Naive thymus-derived CD4-positive, alpha-beta T cell (primary cell): ENCODE measurements around the gene SH3TC1. TPM values are rescaled to one million over a fixed set of nuclear protein-coding genes. Genes with fewer than 3 reads are reported as not detected.

ENCODE experiments used
- ATAC-seq: fragments of 150-1000 bp; cut with Tn5 transposase; 2 replicates; pipeline ENCODE4 v1.10.0; 2021; ENCODE audit warnings: mild to moderate bottlenecking, moderate library complexity
- CTCF ChIA-PET: fragments of 350-600 bp; sonication (Branson Sonifier 250); formaldehyde crosslinking; loops from one replicate; lab custom pipeline; 2021; ENCODE audit warnings: antibody characterized with exemption; lab: Charles Lee
- POLR2A ChIA-PET: fragments of 350-600 bp; sonication (Branson Sonifier 250); formaldehyde crosslinking; loops from one replicate; lab custom pipeline; 2021; ENCODE audit warnings: antibody characterized with exemption, inconsistent platforms; lab: Charles Lee
- DNase-seq, 9 donors: peaks; one replicate each; pipeline versions ENCODE4 v3.0.0 to v3.0.0-alpha.2; 2020 to 2022; ENCODE audit warnings: mixed read lengths in 1 of 9
- H3K27ac ChIP-seq: one replicate; pipeline ENCODE4 v1.7.0; 2013; ENCODE audit warnings: mild to moderate bottlenecking, low read depth, low read length, moderate library complexity
- H3K27me3 ChIP-seq, 2 donors: one replicate each; pipeline ENCODE4 v1.7.0; 2013; ENCODE audit warnings: low read length in 2 of 2, mild to moderate bottlenecking in 2 of 2, moderate library complexity in 2 of 2; ENCODE audit not compliant: control insufficient read depth in 2 of 2, insufficient read depth in 2 of 2
- H3K36me3 ChIP-seq, 3 experiments: 1 replicate in 2 of 3; 2 replicates in 1 of 3; pipeline ENCODE4 v1.7.0; 2013; ENCODE audit warnings: low read length in 3 of 3, mild to moderate bottlenecking in 3 of 3, moderate library complexity in 1 of 3; ENCODE audit not compliant: insufficient read depth in 3 of 3, control insufficient read depth in 2 of 3
- H3K4me1 ChIP-seq, 2 donors: one replicate each; pipeline ENCODE4 v1.7.0; 2013; ENCODE audit warnings: low read length in 2 of 2, mild to moderate bottlenecking in 2 of 2, moderate library complexity in 1 of 2; ENCODE audit not compliant: control insufficient read depth in 2 of 2, insufficient read depth in 2 of 2
- H3K4me3 ChIP-seq: 2 replicates; pipeline ENCODE4 v1.7.0; 2013; ENCODE audit warnings: mild to moderate bottlenecking, low read length
- H3K9me3 ChIP-seq, 3 experiments: 1 replicate in 2 of 3; 2 replicates in 1 of 3; pipeline ENCODE4 v1.7.0; 2013; ENCODE audit warnings: low read length in 3 of 3; ENCODE audit not compliant: control insufficient read depth in 2 of 3
- H3K27ac Mint-ChIP-seq, 9 donors: one replicate each; pipeline ENCODE4 v1.8.0; 2020 to 2022; ENCODE audit warnings: mixed read lengths in 9 of 9, mild to moderate bottlenecking in 8 of 9, moderate library complexity in 5 of 9, inconsistent platforms in 2 of 9
- H3K27me3 Mint-ChIP-seq, 5 donors: one replicate each; pipeline ENCODE4 v1.8.0; 2021 to 2022; ENCODE audit warnings: mixed read lengths in 5 of 5, mild to moderate bottlenecking in 1 of 5
- H3K36me3 Mint-ChIP-seq, 5 donors: one replicate each; pipeline ENCODE4 v1.8.0; 2020 to 2022; ENCODE audit warnings: mixed read lengths in 5 of 5, mild to moderate bottlenecking in 3 of 5, inconsistent platforms in 1 of 5
- H3K4me1 Mint-ChIP-seq, 7 donors: one replicate each; pipeline ENCODE4 v1.8.0; 2020 to 2022; ENCODE audit warnings: mixed read lengths in 7 of 7, mild to moderate bottlenecking in 3 of 7, inconsistent platforms in 1 of 7
- H3K4me3 Mint-ChIP-seq, 10 donors: one replicate each; pipeline ENCODE4 v1.8.0; 2020 to 2022; ENCODE audit warnings: mild to moderate bottlenecking in 10 of 10, mixed read lengths in 10 of 10, moderate library complexity in 6 of 10, inconsistent platforms in 2 of 10
- H3K9me3 Mint-ChIP-seq, 11 donors: one replicate each; pipeline ENCODE4 v1.8.0; 2020 to 2022; ENCODE audit warnings: mixed read lengths in 11 of 11, mild to moderate bottlenecking in 4 of 11, inconsistent platforms in 1 of 11, moderate library complexity in 1 of 11
- intact Hi-C, 2 donors: fragments of 100-400 bp; cut with micrococcal nuclease; formaldehyde crosslinking; loops; one replicate each; pipeline ENCODE4 v1.15.1; 2023
- polyA plus RNA-seq, 2 donors: library from polyadenylated mRNA; unstranded; fragments of 300-500 nt; fragmentation: Illumina TruSeq; gene quantifications; one replicate each; pipeline ENCODE4 v1.2.3, GENCODE V29; 2021
- total RNA-seq, 6 experiments: library from RNA in 5 of 6; stranded (reverse) in 5 of 6; gene quantifications; 1 replicate in 5 of 6; 2 replicates in 1 of 6; pipeline ENCODE4 v1.2.3 and lab custom pipeline; 2021 to 2026

The SH3TC1 gene
- total and polyA plus RNA-seq, 7 experiments from 2014 or later = 6.5 to 120 (median 34.9) TPM

DNA sequence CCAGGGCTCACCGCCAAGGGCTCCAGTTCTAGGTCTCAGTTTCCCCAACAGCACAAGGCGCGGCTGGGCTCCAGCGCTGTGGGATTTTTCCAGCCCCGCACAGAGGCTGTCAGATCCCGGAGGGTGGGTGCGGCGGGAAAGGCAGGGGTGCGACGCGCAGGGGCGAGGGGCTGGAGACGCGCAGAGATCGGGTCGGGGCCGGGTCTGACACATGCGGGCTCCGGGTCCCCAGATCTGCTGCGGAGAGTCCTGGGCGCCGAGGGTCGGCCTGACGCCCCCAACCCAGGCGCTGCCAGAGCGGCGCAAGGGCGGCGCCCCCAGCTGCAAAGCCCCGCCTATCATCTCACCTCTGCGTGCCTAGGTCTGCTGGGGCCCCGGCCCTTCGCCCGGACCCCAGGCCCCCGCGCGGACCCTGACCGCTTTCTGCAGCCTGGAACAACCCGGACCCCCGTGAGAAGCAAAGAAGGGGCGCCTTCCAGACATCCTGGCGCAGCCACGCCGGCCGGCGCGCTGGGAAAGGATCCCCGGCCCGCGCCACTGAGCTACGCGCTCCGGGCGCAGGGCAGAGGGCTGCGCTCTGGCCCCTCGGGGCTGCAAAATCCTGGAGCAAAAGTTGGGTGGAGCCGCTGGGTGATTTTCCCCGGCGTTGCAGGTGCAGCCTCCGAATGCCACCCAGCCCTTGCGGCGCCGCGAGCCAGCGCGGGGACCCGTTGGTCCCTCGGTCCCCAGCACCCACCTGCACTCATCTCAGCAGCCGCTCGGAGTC, 41.0 kb upstream of the SH3TC1 start:
- ChIA-PET CTCF (interaction anchor here (0.5 to 1.0 kb wide), 2 partner anchors 18 to 1000 kb away, joined by 3 to 5 read pairs; no protein-coding TSS in a partner anchor), POLR2A (interaction anchor here (1.6 to 2.3 kb wide), 3 partner anchors 10 to 282 kb away, joined by 5 to 11 read pairs (median 5); partner anchors contain the start of genes ACOX3, SH3TC1 and TRMT44)
- Mint-ChIP-seq H3K4me1 (peaks cover 7 to 25% (median 18%) of the 10 kb centered on the region in 7 donors), H3K9me3 (no peaks in the 10 kb centered on the region), H3K36me3 (no peaks in the 10 kb centered on the region), H3K27me3 (peaks cover 0 to 31% (median 4%) of the 10 kb centered on the region in 5 donors), H3K27ac (no peak overlapping the region), H3K4me3 (peak overlapping the region; percentile 58 to 100 (median 87))
- intact Hi-C loops = loop anchor here (1.0 to 5.0 kb wide), 14 partner anchors 41 to 1534 kb away; partner anchors contain the start of genes ACOX3 (in 2 of the 2), AFAP1 (in 2 of the 2), KIAA0232 (in 2 of the 2) and TRMT44 (in 2 of the 2)
- H3K27me3 ChIP-seq = no peaks in the 10 kb centered on the region
- H3K4me3 ChIP-seq = peak overlapping the region; percentile 69
- DNase-seq (no peak), ATAC-seq (no peak)
- H3K9me3 ChIP-seq = no peaks in the 10 kb centered on the region
- peaks cover 0 to 4% (median 0%) of the 10 kb centered on the region in 3 experiments for H3K36me3 ChIP-seq
- peaks cover 10 to 13% of the 10 kb centered on the region in 2 donors for H3K4me1 ChIP-seq
- H3K27ac ChIP-seq = peak overlapping the region; percentile 59

DNA sequence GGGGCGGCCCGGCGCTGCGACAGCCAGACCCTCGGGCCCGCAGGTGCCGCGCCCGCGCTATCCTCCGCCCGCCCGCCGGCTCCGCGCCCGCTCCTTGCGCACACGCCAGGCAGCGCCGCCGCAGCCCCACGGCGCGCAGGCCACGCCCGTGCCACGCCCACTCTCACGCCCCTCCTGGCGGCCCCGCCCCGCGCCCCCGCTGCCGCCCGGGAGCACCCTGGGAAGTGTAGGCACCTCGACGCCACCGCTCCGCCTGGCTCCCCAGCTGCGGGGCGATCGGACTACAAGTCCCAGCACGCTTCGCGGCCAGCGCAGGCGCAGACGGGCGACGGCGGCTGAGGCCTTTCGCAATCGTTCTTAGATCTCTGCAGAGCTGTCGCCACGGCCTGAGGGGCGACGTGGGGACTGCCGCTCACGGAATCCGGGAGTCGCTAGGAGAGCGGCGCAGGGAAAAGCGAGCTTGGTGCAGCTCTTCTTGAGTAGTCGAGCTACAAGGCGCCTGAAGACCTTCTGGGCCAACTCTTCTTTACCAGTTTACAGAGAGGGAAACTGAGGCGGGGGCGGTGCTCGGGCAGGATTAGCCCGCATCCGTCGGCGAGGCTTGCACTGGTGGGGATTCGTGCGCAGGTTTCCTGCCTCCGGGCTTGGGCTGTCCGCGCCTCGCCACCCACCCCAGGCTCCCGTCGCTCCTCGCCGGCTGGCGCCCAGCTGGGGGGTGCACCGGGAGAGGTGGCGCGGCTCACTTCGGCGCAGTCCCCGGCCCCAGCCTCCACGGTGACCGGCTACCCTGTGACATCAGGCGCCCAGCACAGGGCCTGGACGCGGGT, 40.2 kb upstream of the SH3TC1 start, which contains the start of gene ABLIM2:
ABLIM2 (minus strand) TSS at position 104 of the 827 bp plus-strand sequence. CDS start 124 bp downstream, outside the sequence.
- Histone ChIP-seq H3K4me1 (peaks cover 10 to 13% of the 10 kb centered on the region in 2 donors), H3K9me3 (no peaks in the 10 kb centered on the region), H3K27ac (peak within 1 kb of the TSS; percentile 77), H3K4me3 (peak within 1 kb of the TSS; percentile 95), H3K27me3 (no peaks in the 10 kb centered on the region), H3K36me3 (peaks cover 0 to 4% (median 0%) of the 10 kb centered on the region in 3 experiments)
- ATAC-seq (peak; percentile 100), DNase-seq (peak; percentile 96 to 100 (median 100))
- no peaks in the 10 kb centered on the region for H3K9me3 Mint-ChIP-seq
- no peaks in the 10 kb centered on the region for H3K36me3 Mint-ChIP-seq
- intact Hi-C loops = loop anchor here (1.0 to 5.0 kb wide), 14 partner anchors 40 to 1533 kb away; partner anchors contain the start of genes ACOX3 (in 2 of the 2), AFAP1 (in 2 of the 2), KIAA0232 (in 2 of the 2) and TRMT44 (in 2 of the 2)
- peaks cover 7 to 25% (median 18%) of the 10 kb centered on the region in 7 donors for H3K4me1 Mint-ChIP-seq
- H3K4me3 Mint-ChIP-seq = peak within 1 kb of the TSS; percentile 92 to 100 (median 97)
- peak within 1 kb of the TSS; percentile 84 to 96 (median 91) for H3K27ac Mint-ChIP-seq
- CTCF ChIA-PET = interaction anchor here (1.0 kb wide), 2 partner anchors 17 to 40 kb away, joined by 4 to 5 read pairs; partner anchors contain the start of gene SH3TC1
- POLR2A ChIA-PET = interaction anchor here (0.8 to 2.3 kb wide), 6 partner anchors 11 to 1091 kb away, joined by 3 to 11 read pairs (median 4); partner anchors contain the start of genes ACOX3, GRPEL1, SH3TC1 and TRMT44
- peaks cover 0 to 31% (median 4%) of the 10 kb centered on the region in 5 donors for H3K27me3 Mint-ChIP-seq

DNA sequence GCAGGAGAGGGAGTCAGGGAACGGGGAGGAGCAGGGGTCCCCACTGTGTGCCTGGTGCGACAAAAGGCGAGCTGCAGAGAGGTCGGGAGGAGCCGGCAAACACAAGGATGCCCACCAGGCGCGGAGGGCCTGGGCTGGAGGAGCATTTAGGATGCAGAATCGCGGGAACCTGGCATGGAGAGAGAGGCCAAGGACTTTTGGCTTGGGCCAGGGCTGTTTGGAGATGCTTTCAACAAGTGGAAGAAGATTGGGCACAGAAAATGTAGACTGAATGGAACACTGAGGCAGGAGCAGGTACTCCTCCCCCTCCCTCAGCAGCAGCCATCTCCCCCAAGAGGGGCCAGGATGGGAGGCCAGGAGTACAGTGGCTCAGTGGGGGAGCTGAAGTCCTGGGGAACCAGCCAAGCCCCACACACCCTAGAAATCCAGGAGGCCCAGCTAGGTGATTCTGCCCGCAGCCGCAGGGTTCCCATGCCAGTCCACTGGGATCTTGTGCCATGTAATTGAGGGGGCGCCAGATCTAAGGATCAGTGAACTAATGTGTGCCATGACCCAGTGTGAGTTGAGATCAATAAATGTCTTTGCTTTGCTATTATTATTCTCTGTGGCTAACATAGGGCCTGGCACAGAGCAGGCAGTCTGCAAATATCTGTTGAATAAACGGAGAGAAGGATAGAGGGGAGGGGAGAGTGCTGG, 39.4 kb upstream of the SH3TC1 start:
- H3K27me3 Mint-ChIP-seq = peaks cover 0 to 31% (median 4%) of the 10 kb centered on the region in 5 donors
- POLR2A ChIA-PET = interaction anchor here (0.8 to 2.3 kb wide), 6 partner anchors 11 to 1092 kb away, joined by 3 to 11 read pairs (median 4); partner anchors contain the start of genes ACOX3, GRPEL1, SH3TC1 and TRMT44
- no peaks in the 10 kb centered on the region for H3K36me3 Mint-ChIP-seq
- peak overlapping the region; percentile 72 to 100 (median 94) for H3K4me3 Mint-ChIP-seq
- Histone ChIP-seq H3K36me3 (peaks cover 0 to 4% (median 0%) of the 10 kb centered on the region in 3 experiments), H3K4me1 (peaks cover 10 to 13% of the 10 kb centered on the region in 2 donors), H3K4me3 (peak overlapping the region; percentile 95), H3K27me3 (no peaks in the 10 kb centered on the region), H3K27ac (peak overlapping the region; percentile 77), H3K9me3 (no peaks in the 10 kb centered on the region)
- no peaks in the 10 kb centered on the region for H3K9me3 Mint-ChIP-seq
- intact Hi-C loops = loop anchor here (1.0 to 5.0 kb wide), 9 partner anchors 69 to 1533 kb away; partner anchors contain the start of genes KIAA0232 (in 2 of the 2), AFAP1 (in 1 of the 2) and MRFAP1 (in 1 of the 2)
- ATAC-seq (no peak), DNase-seq (peak in 2 of 9 donors; percentile 4 to 13)
- peak overlapping the region in 6 of 9 donors; percentile 30 to 87 (median 56) for H3K27ac Mint-ChIP-seq
- peaks cover 7 to 25% (median 18%) of the 10 kb centered on the region in 7 donors for H3K4me1 Mint-ChIP-seq
- CTCF ChIA-PET = interaction anchor here (0.6 to 1.0 kb wide), 3 partner anchors 17 to 400 kb away, joined by 3 to 5 read pairs (median 4); partner anchors contain the start of gene SH3TC1

DNA sequence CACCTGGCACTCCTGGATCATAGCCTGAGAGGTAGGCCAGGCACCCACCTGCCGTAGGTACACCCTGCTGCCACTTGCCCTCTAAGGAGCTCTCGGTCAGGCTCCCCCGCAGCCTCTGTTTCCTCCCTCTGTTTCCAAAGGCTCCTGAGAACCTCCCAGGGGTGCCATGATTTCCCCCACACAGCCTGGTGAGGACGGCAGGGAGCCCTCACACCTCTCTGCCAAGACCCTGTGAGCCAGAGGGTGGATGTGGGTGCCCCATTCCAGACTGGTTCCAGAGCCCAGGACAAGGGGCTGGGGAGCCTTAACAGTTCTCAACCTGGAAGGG, 38.9 kb upstream of the SH3TC1 start:
- ChIA-PET POLR2A (interaction anchor here (1.3 to 1.7 kb wide), 2 partner anchors 280 to 1092 kb away, joined by 3 to 5 read pairs; partner anchors contain the start of genes ACOX3, GRPEL1 and TRMT44), CTCF (interaction anchor here (0.6 kb wide), 1 partner anchor 401 kb away, joined by 3 read pairs; no protein-coding TSS in a partner anchor)
- Mint-ChIP-seq H3K4me1 (peaks cover 7 to 25% (median 18%) of the 10 kb centered on the region in 7 donors), H3K9me3 (no peaks in the 10 kb centered on the region), H3K4me3 (peak overlapping the region; percentile 72 to 100 (median 94)), H3K36me3 (no peaks in the 10 kb centered on the region), H3K27ac (peak overlapping the region in 1 of 9 donors; percentile 57), H3K27me3 (peaks cover 0 to 31% (median 4%) of the 10 kb centered on the region in 5 donors)
- intact Hi-C loops = no loop called here
- Histone ChIP-seq H3K36me3 (peaks cover 0 to 4% (median 0%) of the 10 kb centered on the region in 3 experiments), H3K9me3 (no peaks in the 10 kb centered on the region), H3K4me1 (peaks cover 10 to 13% of the 10 kb centered on the region in 2 donors), H3K4me3 (no peak overlapping the region), H3K27me3 (no peaks in the 10 kb centered on the region), H3K27ac (no peak overlapping the region)
- DNase-seq = no peak
- ATAC-seq = no peak

DNA sequence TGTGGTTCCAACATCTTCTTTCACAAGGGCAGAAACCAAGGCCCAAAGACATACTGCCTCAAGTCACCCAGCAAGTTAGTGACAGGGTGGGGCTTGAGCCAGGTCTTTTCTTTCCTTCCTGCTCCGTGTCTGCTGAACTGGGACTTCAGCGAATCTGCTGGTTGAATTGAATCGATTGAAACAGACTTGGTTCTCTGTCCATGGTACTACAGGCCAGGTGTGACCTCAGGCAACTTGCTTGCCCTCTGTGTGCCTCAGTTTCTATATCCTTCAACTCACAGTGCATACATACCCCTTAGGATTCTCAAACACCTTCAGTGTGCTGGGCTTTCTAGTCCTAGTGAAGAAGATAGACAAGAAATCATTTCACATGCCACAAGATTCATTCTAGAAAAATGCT, 38.5 kb upstream of the SH3TC1 start:
- no peak overlapping the region for H3K4me3 ChIP-seq
- ChIA-PET CTCF (interaction anchor here (0.9 kb wide), 1 partner anchor 42 kb away, joined by 3 read pairs; no protein-coding TSS in a partner anchor), POLR2A (no interaction called here)
- H3K27ac Mint-ChIP-seq = peak overlapping the region in 1 of 9 donors; percentile 45
- no peak for DNase-seq
- peaks cover 0 to 4% (median 0%) of the 10 kb centered on the region in 3 experiments for H3K36me3 ChIP-seq
- no peak overlapping the region for H3K27ac ChIP-seq
- no peaks in the 10 kb centered on the region for H3K9me3 Mint-ChIP-seq
- no peaks in the 10 kb centered on the region for H3K27me3 ChIP-seq
- no peaks in the 10 kb centered on the region for H3K36me3 Mint-ChIP-seq
- peaks cover 0 to 29% (median 4%) of the 10 kb centered on the region in 5 donors for H3K27me3 Mint-ChIP-seq
- intact Hi-C loops = no loop called here
- H3K4me3 Mint-ChIP-seq = peak overlapping the region; percentile 63 to 100 (median 90)
- ATAC-seq = no peak
- no peaks in the 10 kb centered on the region for H3K9me3 ChIP-seq
- peaks cover 10 to 13% of the 10 kb centered on the region in 2 donors for H3K4me1 ChIP-seq
- peaks cover 7 to 25% (median 18%) of the 10 kb centered on the region in 7 donors for H3K4me1 Mint-ChIP-seq
